Forelimb muscle (tissue), 1 donor: ENCODE data around the gene PROK2. TPM values are rescaled to one million over a fixed set of nuclear protein-coding genes. Genes with fewer than 3 reads are reported as not detected.

Source experiments
- DNase-seq: peaks from one replicate; pipeline ENCODE4 v3.0.0-alpha.2; 2013; ENCODE audit warnings: low read depth
- polyA plus RNA-seq: library from polyadenylated mRNA; unstranded; fragments of 120-200 nt; gene quantifications from one replicate; pipeline ENCODE4 v1.2.1, GENCODE V29; 2013; ENCODE audit not compliant: insufficient read length

Gene PROK2
- polyA plus RNA-seq, 1 donor, result 0.11 TPM

DNA sequence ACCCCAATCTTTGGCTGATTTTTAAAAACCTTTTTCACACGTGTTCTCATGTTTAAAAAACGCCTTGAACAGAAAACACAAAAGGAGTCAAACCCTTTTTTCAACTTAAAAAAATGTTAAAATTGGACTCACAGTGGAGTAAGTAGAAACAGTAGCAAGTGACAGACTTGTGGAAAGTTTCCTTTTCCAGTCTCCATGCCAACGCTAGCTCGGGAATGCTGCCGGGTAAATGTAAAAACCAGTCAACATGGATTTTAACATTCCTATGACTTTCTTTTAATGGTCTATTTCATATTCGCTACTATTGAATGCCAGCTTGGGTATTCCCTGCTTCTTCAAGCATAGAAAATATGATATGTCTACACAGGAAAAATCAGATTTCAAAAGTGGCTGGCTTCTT is 1.6 kb upstream of the PROK2 start:
- no peak for DNase-seq

DNA sequence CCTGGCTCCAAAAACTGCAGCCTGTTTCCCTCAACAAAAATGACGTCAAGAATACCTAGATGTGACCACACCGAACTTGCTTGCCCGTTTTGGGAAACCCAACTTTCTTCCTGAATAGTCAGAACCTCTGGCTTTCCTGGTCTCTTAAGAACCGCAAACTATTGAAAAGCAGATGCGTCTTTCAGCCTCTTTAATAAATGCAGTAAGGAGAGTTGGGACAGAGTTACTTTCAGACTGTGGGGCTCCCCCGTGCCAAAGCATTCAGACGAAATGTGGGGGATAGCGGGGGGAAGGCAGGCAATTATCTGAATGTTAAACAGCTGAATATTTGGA is 1.2 kb upstream of the PROK2 start:
- no peak for DNase-seq

DNA sequence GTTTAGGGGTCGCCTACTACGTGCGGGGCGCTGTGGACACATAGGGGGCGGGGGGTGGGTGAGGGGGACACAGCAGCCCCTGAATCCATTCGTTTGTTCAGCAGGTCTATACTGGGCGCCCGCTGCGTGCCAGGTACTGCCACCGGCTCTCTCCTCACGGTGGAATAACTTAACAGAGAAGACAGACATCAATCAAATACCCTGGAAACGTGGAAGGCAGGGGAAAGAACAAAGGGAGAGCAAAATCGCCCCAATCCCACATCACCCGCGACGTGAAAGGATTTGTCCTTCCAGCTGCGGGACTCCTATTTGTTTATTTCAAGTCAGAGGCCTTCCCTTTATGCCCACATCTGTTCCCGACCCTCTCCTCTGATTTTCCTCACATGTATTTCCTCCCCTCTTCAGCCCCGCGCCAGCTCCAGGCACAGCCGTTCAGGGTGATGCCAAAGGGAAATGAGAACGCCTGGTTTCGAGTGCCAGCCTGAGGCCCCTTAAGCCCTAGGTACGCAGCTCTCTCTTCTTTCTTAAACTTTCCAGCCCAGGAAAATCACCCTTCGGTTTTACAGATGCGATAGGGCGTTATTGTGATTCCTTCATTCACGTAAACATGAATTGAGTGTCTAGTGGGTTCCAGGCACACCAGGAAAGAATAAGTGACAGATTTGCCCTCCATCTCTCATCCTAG is 726 bp upstream of the PROK2 start:
- DNase-seq, result no peak

DNA sequence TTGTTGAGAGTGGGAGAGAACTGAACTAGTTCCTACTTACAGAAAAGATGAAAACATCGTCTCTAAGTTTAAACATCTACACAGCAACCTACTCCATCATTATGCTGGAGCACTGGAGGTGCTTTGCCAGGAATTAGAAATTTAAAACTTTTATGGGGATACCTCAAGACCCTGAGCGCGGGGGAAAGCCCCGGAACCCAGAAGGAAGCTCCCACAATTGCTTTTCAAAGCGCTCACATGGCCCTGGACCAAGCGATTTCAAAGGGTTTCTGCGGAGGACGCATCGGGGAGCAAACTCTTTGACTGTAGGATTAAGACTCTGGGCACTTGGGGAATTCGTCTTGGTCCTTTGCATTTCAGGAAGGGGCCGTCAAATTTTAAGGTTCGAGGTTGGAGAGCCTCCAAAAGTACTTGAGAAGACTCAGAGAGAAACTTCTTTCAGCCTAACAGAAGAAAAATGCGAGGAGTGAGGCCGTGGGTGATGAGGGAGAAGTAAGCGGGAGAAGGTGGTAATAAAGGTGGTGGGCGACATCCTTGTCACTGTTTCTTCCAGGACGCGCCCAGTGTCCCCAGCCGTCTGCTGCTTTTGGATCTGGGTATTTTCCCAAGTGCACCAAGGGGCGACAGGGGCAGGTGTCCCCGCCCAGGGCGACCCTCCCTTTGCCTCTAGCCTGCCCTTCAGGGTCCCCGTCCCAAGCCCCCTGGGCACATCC is 591 bp downstream of the PROK2 start:
- DNase-seq, result no peak

DNA sequence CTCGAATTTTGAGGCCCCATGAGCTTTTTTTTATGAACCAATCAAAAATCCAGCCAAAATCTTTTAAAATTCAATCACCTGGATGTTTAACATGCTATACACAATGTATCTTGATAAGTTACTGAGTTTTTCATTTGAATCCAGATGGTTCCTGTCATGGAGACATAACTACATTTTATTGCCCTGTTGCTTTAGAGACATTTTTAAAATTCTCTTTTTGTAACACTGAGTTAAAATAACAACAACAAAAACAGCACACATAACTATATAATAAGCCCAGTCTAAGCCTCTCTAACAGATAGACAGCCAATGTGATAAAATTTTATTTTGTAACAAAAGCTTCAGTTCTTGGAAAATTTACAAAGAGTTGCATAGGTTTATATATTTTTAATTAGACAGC is 1.8 kb downstream of the PROK2 start:
- DNase-seq, result no peak

DNA sequence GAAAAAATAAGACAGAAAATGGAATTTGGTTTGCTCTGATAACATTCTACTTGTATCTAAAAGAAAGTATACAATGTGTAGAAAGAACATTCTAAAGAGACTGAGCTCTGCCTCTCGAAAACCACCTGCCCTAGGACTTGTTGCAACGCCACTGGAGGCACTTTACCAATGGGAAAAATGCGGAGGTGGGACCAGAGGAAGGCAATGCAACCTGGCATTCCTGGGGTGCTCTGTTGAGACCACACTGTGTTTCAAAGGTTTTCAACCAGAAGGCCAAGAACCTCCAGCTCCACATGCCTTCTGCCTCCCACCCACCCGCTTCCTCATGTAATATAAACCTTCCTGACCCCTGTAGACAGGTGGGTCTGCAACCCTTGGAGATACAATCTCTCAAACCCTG is 4.5 kb downstream of the PROK2 start:
- DNase-seq, result no peak

DNA sequence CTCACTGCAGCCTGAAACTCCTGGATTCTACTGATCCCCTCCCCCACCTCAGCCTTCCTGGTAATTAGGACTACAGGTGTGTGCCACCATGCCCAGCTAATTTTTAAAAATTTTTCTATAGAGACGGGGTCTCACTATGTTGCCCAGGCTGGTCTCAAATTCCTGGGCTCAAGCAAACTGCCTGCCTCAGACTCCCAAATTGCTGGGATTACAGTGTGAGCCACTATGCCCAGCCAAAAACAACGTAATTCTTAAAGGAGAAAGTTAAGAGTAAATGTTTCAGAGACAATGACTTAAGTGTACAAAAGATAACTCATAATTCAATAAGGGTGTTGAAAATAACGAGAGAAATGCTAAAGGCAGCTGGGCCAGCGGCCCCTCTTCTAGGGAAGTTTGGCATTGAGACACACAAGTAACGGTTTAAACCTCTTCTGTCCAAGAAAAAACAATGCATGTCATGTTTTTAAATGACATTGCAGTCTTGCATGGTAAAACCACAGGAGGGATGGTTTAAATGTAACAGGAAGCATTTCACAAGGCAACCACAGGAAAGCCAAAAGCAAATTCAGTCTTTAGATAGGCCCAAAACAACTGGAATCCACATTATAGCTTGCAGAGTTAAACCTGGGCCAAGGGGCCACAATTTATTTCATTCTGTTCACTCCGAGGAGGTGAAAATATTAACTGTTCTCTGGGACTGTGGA is 5.1 kb downstream of the PROK2 start:
- DNase-seq, result no peak

DNA sequence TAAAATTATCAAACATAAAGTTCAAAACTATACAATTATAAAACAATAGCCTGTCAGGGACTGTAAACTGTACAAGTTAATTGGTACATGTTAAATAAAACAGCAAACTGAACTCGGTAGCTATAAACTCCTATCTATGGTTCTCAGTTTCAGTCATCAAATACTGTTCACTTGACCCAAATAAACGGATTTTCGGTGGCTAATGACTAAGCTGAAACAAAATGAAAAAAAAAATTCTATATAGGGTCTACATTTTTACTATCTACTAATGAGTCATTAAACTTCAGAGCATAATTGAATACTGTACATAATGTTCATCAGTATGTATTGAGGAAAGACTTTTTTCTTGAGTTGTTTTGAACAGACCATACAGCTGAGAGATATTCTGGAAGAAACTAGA is 6.6 kb downstream of the PROK2 start:
- no peak for DNase-seq

DNA sequence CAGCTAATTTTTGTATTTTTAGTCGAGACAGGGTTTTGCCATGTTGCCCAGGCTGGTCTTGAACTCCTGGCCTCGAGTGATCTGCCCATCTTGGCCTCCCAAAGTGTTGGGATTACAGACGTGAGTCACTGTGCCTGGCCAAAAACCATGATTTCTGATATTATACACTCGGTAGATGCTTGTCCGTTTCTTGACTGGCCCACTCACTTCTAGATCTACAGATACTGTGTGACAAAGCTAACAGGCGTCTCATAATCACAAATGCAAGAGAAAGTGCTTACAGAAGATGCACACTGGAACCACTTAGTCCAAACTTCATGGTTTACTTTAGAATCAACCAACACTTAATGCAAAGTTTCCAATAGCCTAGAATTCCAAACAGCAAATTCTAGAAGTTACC is 8.4 kb downstream of the PROK2 start:
- DNase-seq, result no peak

DNA sequence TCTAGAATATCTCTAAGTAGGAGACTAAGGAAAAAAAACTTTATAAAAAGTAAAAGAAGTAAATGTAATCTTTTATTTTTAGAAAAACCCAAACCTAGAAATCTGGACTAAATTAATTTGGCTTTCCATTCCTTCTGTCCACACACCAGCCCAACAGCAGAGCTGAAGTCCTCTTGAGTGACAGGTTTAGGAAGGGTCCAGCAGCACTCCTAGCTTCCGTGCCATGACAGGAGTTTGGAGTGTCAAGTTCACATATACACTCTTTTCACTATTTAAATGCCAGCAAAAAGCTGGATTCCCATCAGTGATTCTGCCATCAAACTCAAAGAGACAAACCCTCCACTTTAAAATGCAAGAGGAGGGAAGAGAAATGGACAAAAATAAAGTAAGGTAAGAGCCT is 13.1 kb downstream of the PROK2 start:
- DNase-seq, result no peak

DNA sequence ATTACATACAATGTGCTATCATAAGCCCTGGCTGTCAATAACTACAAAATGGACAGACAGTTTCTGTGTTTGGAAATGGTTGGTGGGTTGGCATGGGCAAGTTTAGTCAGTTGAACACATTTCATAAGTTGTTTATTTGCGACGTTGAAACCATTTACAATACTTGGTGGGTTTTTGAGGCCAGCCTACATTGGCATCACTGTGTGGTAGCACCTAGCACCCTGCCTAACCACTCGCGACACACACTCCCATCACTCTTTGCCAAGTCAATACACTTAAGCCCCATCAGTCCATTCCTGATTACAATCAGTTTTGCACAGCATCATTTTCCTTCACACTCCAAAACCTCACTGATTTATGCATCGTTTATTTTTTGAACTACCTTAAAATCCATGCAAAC is 13.8 kb downstream of the PROK2 start:
- no peak for DNase-seq

DNA sequence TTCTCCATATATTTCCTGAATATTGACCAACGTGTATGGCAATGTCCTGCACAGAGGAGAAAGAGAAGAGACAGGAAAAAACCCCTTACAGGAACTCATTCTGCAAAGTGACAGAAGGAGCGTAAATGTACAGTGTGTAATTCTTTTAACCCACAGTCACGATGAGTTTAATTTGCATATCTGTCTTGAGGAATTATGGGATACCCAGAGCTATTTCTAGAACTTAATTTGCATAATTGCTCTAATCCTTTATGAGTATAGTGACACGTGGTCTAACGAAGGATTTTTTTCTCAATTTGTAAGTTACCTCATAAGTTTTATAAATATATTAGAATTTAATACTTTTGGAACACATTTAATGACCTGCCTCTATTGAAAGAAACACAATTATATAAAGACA is 21.5 kb downstream of the PROK2 start:
- DNase-seq, result no peak

DNA sequence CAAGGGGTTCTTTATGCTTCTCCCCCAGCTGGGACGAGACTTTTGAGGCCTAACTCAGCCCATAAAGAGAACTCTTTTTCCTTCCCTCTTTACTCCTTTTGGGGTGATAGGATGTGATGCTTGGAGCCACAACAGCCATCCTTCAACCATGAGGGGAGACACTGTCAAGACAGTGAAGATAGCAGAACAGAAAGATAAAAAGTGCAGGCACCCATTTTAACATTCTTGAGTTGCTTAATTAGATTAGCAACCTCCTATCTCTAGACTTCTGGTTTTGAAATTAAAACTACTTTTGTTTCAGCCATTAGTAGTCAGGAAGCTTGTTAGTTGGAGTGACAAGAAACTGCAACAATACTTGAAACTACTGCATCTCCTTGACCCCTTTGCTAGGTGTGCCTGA is 24.8 kb downstream of the PROK2 start:
- no peak for DNase-seq

DNA sequence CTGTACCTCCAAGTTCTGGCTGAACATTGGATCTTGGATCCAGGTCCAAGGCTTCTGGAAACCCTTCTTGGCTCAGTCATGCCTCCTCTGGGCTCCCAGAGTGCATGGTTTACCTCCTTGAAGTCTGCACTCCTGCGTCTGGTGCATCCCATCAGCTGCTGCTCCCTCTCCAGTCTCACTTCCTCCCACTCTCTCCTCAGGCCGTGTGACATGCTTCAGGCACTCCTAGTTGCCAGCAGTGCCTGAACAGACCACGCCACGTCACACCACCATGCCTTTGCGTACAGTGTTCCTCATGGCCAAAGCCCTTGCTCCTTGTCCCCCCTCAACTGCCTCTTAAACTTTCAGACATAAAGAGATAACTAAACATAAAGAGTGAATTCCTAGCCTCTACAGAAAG is 25.5 kb downstream of the PROK2 start:
- no peak for DNase-seq

DNA sequence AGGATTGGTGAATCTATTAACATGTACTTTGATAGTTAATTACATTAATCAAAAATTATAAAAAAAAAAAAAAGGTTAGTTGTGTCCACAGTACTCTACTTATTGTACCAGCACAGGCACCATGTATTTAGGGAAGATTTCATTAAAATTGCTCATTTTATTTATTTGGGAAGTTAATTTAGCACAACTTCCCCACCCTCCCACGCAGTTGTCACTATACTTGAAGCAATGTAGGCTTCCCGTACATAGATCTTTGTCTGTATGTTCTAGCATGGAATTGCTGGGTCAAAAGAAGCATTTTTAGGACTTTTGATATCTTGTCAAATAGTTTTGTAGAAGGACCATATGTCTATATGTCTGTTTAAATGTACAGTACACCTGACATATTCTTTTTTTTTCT is 26.9 kb downstream of the PROK2 start:
- no peak for DNase-seq

DNA sequence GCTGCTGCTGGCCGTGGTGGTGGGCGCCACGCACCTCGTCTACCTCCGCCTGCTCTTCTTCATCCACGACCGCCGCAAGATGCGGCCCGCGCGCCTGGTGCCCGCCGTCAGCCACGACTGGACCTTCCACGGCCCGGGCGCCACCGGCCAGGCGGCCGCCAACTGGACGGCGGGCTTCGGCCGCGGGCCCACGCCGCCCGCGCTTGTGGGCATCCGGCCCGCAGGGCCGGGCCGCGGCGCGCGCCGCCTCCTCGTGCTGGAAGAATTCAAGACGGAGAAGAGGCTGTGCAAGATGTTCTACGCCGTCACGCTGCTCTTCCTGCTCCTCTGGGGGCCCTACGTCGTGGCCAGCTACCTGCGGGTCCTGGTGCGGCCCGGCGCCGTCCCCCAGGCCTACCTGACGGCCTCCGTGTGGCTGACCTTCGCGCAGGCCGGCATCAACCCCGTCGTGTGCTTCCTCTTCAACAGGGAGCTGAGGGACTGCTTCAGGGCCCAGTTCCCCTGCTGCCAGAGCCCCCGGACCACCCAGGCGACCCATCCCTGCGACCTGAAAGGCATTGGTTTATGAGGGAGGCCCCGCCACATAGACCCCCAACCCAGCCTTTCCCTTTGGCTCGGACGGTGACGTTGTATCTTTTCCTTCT is 30.2 kb downstream of the PROK2 start:
- DNase-seq, result no peak

DNA sequence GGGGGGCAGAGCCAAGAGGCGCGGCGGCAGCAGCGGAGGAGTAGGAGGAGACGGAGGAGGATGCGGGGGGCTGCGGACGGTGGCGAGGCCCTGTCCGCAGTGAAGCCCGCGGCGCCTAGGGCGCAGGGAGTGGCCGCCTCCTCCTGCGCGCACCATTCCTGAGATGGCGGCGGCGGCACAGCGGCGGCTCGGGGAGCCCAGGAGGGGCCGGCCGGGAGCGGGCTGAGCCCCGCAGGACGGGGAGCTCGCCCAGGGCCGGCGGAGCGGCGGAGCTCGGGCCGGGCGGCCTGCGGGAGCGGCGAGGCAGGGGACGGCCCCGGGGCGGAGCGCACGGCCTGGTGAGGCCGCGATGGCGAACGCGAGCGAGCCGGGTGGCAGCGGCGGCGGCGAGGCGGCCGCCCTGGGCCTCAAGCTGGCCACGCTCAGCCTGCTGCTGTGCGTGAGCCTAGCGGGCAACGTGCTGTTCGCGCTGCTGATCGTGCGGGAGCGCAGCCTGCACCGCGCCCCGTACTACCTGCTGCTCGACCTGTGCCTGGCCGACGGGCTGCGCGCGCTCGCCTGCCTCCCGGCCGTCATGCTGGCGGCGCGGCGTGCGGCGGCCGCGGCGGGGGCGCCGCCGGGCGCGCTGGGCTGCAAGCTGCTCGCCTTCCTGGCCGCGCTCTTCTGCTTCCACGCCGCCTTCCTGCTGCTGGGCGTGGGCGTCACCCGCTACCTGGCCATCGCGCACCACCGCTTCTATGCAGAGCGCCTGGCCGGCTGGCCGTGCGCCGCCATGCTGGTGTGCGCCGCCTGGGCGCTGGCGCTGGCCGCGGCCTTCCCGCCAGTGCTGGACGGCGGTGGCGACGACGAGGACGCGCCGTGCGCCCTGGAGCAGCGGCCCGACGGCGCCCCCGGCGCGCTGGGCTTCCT is 31.0 kb downstream of the PROK2 start, which contains the start of gene GPR27:
GPR27 (plus strand) TSS at position 155 of the 909 bp plus-strand sequence; CDS start at position 350, 195 bp downstream.
- DNase-seq, result peak; percentile 9

DNA sequence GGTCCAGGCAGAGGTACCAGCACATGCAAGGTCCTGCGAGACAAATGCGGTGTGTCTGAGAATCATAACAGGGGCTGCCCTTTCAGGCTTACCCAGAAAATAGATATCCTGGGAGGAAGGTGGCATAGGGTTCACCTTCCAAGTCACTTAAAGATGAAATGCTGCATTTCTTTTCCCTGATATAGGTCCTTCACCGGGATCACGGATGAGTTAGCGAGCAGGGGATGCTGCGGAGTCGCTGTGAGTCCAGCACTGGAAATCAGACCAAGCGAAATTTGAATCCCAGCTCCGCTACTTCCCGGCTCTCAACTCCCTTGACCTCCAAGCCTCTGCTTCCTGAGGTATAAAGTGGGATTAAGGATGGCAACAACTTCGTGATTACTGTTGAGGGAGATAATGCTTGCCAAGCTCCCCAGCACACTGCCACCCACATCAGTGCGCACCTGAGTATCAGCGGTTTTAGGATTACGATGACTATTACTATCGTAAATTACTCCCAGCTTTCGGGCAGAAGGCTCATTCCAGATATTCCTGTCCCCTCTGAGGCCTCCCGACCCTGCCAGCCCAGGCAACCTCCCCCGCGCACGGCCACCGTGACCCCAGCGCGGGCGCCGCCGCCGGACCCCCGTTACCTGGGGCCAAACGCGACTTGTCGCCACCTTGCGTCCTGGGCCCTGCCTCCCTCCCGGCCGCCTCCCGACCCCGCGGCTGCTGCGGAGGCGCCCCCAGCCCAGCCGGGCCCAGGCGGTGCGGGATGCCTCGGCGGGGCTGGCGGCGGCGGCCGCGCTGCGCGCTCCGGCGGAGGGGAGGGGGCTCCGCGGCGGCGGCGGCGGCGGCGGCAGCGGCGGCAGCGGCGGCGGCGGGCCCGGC is 31.9 kb downstream of the PROK2 start:
- no peak for DNase-seq

DNA sequence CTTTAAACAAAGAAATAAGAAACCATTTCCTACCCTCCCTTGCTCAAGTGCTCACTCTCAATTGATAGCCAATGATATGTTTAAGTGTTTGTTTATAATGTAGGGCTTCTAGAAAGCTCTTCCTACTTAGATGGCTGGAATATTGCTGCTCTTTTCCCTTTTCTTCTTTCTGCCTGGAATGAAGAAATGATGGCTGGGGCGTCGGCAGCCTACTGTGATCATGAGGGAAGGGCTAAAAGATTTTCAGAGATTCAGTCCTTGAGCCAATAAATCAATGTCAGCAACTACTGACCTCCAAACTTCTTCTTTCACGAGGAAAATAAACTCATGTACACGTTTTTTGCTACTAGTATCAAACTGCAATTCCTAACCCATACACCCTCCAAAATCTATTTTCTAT is 33.3 kb downstream of the PROK2 start:
- DNase-seq, result no peak

DNA sequence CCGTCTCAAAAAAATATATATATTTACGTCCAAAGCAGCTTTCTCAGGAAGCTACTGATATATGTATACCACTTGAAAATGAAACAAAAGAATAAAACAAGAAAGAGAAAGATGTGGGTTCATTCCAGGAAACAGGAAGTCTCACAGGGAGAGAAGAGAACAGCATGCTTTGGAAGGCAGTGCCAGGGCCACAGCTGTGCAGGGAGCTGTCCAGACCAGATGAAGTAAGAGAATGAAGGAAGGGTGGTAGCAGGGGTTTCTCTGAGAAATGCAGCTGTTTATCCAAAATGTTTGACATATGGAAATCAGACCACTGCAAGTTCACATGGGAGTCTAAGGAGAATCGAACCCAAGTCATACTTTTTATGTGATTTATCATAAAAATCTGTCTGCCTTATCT is 40.2 kb downstream of the PROK2 start:
- DNase-seq, result no peak

DNA sequence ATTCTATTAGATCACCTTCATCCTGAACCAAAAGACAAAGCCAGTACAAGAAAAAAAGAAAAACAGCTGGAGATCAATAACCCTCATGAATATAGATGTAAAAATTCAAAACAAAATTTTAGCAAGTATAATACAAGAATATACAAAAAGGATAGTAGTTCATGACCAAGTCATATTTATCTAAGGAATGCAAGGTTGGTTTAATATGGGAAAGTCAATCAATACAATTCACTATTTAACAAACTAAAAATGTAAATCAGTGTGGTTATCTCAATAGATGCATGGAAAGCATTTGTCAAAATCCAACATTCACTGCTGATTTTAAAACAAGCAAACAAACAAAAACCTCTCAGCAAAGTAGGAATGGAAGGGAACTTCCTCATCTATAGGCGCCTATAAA is 42.3 kb downstream of the PROK2 start:
- no peak for DNase-seq
